GM19193 (cell line): Measurements from ENCODE around the gene C1QTNF9.

Experiments
- POLR2A ChIP-seq: IDR thresholded peaks from 4 replicates; pipeline ENCODE4 v1.6.1; 2011; ENCODE audit not compliant: insufficient read depth, insufficient read length; ENCODE audit errors: extremely low read depth

C1QTNF9 gene

DNA sequence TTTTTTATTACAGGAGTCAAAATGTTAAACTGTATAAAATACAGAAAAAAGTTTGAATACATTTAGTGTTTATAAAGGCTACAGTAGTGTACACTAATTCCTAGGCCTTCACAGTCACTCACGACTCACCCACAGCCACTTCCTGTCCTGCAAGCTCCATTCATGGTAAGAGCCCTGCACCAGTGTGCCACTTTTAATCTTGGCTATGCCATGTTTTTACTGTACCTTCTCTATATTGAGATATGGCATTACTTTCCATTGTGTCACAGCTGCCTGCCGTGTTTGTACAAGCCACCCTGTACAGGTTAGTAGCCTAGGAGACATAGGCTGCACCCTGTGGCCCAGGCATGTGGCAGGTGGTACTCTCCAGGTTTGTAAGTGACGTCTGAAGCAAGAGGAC, 32.1 kb downstream of the C1QTNF9 start:
- TF ChIP-seq POLR2A = no peak

DNA sequence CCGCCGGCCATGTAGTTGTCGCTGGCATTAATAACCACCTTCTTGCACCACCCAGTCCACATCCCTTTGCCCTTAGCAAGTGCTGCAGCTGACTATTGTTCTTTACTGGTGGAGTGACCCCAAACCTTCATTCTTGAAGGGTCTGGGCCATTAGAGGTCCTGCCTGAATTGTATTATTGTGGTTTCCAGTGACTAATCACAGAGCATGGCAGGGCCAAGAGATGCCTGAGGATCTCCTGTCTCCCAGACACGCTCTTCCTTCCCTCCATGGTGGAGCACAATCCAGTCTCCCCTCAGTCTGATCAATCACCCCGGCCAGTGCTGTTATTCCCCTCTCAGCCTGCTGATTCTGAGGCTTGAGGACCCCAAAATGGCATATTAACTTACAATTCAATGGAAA, 39.0 kb downstream of the C1QTNF9 start:
- no peak for TF ChIP-seq POLR2A

DNA sequence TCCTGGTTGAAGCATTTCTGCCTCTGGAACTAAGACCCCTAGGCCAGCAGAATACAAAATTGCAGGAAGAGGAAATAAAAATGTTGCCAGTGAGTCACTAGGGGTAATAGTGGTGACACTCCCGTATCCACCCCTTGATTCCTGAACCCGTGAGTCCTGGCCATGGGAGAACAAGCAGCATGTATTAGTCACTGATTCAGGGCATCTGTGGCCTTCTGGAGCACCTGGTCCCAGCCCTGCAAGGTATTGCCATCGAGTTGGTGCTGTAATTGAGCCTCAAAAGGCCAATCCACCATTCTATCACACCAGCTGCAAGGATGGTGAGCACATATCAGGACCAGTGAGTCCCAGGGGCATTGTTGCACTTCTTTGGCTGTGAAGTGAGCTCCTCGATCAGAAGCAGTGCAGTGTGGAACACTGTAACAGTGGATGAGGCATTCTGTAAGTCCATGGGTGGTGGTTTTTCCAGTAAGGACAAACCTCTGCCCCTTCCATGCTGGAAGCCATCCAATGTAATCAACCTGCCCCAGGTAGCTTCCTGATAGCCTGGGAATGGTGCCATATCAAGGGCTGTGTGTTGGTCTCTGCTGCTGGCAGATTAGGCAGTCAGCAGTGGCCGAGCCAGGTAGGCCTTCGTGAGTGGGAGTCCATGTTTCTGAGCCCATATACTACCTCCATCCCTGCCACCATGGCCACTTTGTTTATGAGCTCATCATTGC, 39.6 kb downstream of the C1QTNF9 start:
- no peak for TF ChIP-seq POLR2A

DNA sequence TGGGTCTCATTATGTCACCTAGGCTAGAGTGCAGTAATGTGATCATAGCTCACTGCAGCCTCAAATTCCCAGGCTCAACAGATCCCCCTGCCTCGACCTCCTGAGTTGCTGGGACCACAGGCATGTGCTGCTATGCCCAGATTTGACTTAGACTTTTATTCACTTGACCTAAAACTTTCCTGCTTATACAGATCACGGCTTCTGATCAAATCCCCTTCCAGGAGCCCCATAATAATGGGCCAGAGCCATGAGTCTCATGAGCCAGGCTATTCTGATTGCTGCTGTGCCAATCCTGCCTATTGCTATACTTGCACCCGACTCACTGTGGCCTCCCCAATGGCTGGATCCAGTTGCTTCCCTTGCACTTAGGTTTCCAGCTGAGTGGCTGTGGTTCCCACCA, 42.0 kb downstream of the C1QTNF9 start:
- TF ChIP-seq POLR2A = no peak

- TF ChIP-seq POLR2A = no peak
Measured at GRCh38 chr13:24353736-24354135, 44.4 kb downstream of the C1QTNF9 start.

GRCh38 chr13:24355103-24355502, 45.7 kb downstream of the C1QTNF9 start:
- TF ChIP-seq POLR2A = no peak

DNA sequence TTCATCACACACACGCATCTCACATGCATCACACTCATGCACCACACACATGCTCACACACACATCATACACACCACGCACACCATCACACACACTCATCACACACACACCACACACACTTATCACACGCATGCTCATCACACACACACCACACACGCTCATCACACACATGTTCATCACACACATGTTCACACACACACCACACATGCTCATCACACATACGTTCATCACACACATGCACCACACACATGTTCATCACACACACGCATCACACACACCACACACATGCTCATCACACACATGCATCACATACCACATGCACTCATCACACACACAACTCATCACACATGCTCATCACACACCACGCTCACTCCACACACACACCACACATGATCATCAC, 46.9 kb downstream of the C1QTNF9 start:
- TF ChIP-seq POLR2A = no peak

DNA sequence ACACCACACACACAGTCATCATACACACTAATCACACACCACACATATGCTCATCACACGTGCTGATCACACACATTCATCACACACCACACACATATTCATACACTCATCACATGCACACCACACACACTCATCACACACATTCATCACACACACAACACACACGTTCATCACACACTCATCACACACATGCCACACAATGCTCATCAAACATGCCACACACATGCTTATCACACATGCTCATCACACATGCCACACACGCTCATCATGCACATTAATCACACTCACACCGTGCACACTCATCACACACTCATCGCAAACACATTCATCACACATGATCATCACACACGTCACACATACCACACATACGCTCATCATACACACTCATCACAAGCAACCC, 47.5 kb downstream of the C1QTNF9 start:
- no peak for TF ChIP-seq POLR2A

GRCh38 chr13:24357756-24358155, 48.4 kb downstream of the C1QTNF9 start:
- TF ChIP-seq POLR2A = no peak

GRCh38 chr13:24360106-24360505, 50.7 kb downstream of the C1QTNF9 start:
- no peak for TF ChIP-seq POLR2A

- no peak for TF ChIP-seq POLR2A
Measured at GRCh38 chr13:24361113-24361512, 51.7 kb downstream of the C1QTNF9 start.

DNA sequence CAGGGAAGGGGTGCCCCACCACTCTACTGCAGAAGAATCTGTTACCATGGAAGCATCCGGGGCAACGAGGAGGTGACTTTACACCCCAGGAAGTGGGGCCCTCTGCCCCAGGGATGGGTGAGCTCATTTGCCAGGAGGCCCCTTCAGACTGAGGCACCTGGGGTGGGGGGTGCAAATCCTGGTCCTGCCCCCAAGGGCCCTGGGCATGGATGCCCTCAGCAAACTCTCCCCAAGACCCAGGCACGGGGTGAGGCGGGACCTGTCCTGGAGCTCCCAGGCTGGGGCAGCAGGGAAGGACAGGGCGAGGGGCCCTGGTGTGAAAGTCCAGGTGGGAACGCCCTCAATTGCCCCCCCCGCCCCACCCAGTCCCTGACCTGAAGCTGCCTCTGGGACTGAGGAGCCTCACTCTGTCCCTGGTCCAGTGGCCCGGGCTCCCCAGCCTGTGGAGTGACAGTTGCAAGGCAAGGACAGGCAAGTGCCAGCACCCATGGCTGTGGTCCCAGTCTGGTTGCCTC, 52.5 kb downstream of the C1QTNF9 start:
- no peak for TF ChIP-seq POLR2A

- TF ChIP-seq POLR2A = no peak
Measured at GRCh38 chr13:24362435-24362952, 53.1 kb downstream of the C1QTNF9 start.

- TF ChIP-seq POLR2A = no peak
Measured at GRCh38 chr13:24365191-24365590, 55.8 kb downstream of the C1QTNF9 start.
